Liver (tissue), 9 donors: ENCODE results near the gene PANK2. TPM values are rescaled to one million over a fixed set of nuclear protein-coding genes. Genes with fewer than 3 reads are reported as not detected.
A peak's percentile ranks its signal among the peaks of the same experiment; 100 is the strongest.

ENCODE experiments used
- DNase-seq: peaks from one replicate; pipeline ENCODE4 v3.0.0-alpha.2; 2017; ENCODE audit warnings: low spot score
- H3K27ac ChIP-seq, 2 donors: one replicate each; pipeline ENCODE4 v1.7.0; 2013; ENCODE audit warnings: inconsistent platforms in 2 of 2, low read length in 2 of 2, control low read depth in 1 of 2, low read depth in 1 of 2, mild to moderate bottlenecking in 1 of 2
- H3K27me3 ChIP-seq, 4 donors: one replicate each; pipeline versions ENCODE4 v1.6.1 to v1.7.0; 2013; ENCODE audit warnings: low read length in 3 of 4, inconsistent platforms in 1 of 4, mild to moderate bottlenecking in 1 of 4, moderate library complexity in 1 of 4; ENCODE audit not compliant: control insufficient read depth in 4 of 4, insufficient read depth in 4 of 4
- H3K36me3 ChIP-seq, 4 donors: one replicate each; pipeline versions ENCODE4 v1.6.1 to v1.7.0; 2013; ENCODE audit warnings: low read length in 3 of 4, mild to moderate bottlenecking in 3 of 4, low read depth in 1 of 4, moderate library complexity in 1 of 4; ENCODE audit not compliant: control insufficient read depth in 4 of 4, insufficient read depth in 3 of 4
- H3K4me1 ChIP-seq, 4 donors: one replicate each; pipeline versions ENCODE4 v1.6.1 to v1.7.0; 2013; ENCODE audit warnings: low read length in 3 of 4, mild to moderate bottlenecking in 3 of 4, moderate library complexity in 1 of 4; ENCODE audit not compliant: control insufficient read depth in 4 of 4, insufficient read depth in 4 of 4
- H3K4me3 ChIP-seq, 3 donors: one replicate each; pipeline versions ENCODE4 v1.6.1 to v1.7.0; 2013; ENCODE audit warnings: low read length in 3 of 3, control low read depth in 1 of 3, low read depth in 1 of 3, mild to moderate bottlenecking in 1 of 3
- H3K9ac ChIP-seq, 2 donors: one replicate each; pipeline ENCODE4 v1.7.0; 2013; ENCODE audit warnings: low read length in 2 of 2, mild to moderate bottlenecking in 2 of 2, moderate library complexity in 2 of 2, control low read depth in 1 of 2, low read depth in 1 of 2
- H3K9me3 ChIP-seq, 4 donors: one replicate each; pipeline versions ENCODE4 v1.6.1 to v1.7.0; 2013; ENCODE audit warnings: low read length in 3 of 4; ENCODE audit not compliant: control insufficient read depth in 4 of 4
- ATF3 ChIP-seq: IDR thresholded peaks from 2 replicates; pipeline ENCODE4 v1.6.1; 2016; ENCODE audit warnings: antibody characterized with exemption
- CTCF ChIP-seq: fragments of 150-350 bp; IDR thresholded peaks from 2 replicates; pipeline ENCODE4 v1.5.1; 2017; ENCODE audit warnings: improper control_type of control experiment, low read depth, low read length; ENCODE audit not compliant: missing input control
- EGR1 ChIP-seq, 2 donors: IDR thresholded peaks; 2 replicates each; pipeline ENCODE4 v1.6.1; 2016 to 2018; ENCODE audit warnings: antibody characterized with exemption in 2 of 2, low read depth in 2 of 2
- FOXA1 ChIP-seq: IDR thresholded peaks from 2 replicates; pipeline ENCODE4 v1.6.1; 2016; ENCODE audit warnings: antibody characterized with exemption
- FOXA2 ChIP-seq: IDR thresholded peaks from 2 replicates; pipeline ENCODE4 v1.6.1; 2016; ENCODE audit warnings: antibody characterized with exemption
- GABPA ChIP-seq, 2 donors: IDR thresholded peaks in 1 of 2; conservative IDR thresholded peaks in 1 of 2; 2 replicates each; pipeline ENCODE4 v1.6.1; 2016; ENCODE audit warnings: antibody characterized with exemption in 2 of 2, mild to moderate bottlenecking in 1 of 2, moderate library complexity in 1 of 2
- HNF4A ChIP-seq, 2 donors: conservative IDR thresholded peaks; 2 replicates each; pipeline ENCODE4 v1.6.1; 2016; ENCODE audit warnings: antibody characterized with exemption in 2 of 2, mild to moderate bottlenecking in 2 of 2
- HNF4G ChIP-seq: IDR thresholded peaks from 2 replicates; pipeline ENCODE4 v1.6.1; 2016; ENCODE audit warnings: antibody characterized with exemption
- JUND ChIP-seq, 2 donors: IDR thresholded peaks; 2 replicates each; pipeline ENCODE4 v1.6.1; 2016; ENCODE audit warnings: antibody characterized with exemption in 2 of 2
- MAX ChIP-seq: IDR thresholded peaks from 2 replicates; pipeline ENCODE4 v1.6.1; 2016; ENCODE audit warnings: antibody characterized with exemption
- NR2F2 ChIP-seq: IDR thresholded peaks from 2 replicates; pipeline ENCODE4 v1.6.1; 2016; ENCODE audit warnings: antibody characterized with exemption
- RAD21 ChIP-seq, 2 donors: IDR thresholded peaks; 2 replicates each; pipeline ENCODE4 v1.6.1; 2016; ENCODE audit warnings: antibody characterized with exemption in 2 of 2, mild to moderate bottlenecking in 2 of 2
- REST ChIP-seq: IDR thresholded peaks from 2 replicates; pipeline ENCODE4 v1.6.1; 2016; ENCODE audit warnings: antibody characterized with exemption, mild to moderate bottlenecking
- RXRA ChIP-seq, 2 donors: IDR thresholded peaks; 2 replicates each; pipeline ENCODE4 v1.6.1; 2017 to 2018; ENCODE audit warnings: antibody characterized with exemption in 2 of 2, mild to moderate bottlenecking in 1 of 2
- SP1 ChIP-seq: IDR thresholded peaks from 2 replicates; pipeline ENCODE4 v1.6.1; 2018; ENCODE audit warnings: antibody characterized with exemption, mild to moderate bottlenecking
- TAF1 ChIP-seq: conservative IDR thresholded peaks from 2 replicates; pipeline ENCODE4 v1.6.1; 2016; ENCODE audit warnings: antibody characterized with exemption, mild to moderate bottlenecking
- YY1 ChIP-seq: IDR thresholded peaks from 2 replicates; pipeline ENCODE4 v1.6.1; 2016; ENCODE audit warnings: antibody characterized with exemption, mild to moderate bottlenecking
- ZBTB33 ChIP-seq: IDR thresholded peaks from 2 replicates; pipeline ENCODE4 v1.6.1; 2016; ENCODE audit warnings: antibody characterized with exemption
- WGBS: extraction: QIAGEN DNeasy Blood & Tissue Kit; methylation state at CpG from one replicate; pipeline ENCODE4 v1.1.7; 2013; 5-methylcytosine and 5-hydroxymethylcytosine counted together
- polyA plus RNA-seq, 2 donors: library from polyadenylated mRNA; stranded (reverse) in 1 of 2; unstranded in 1 of 2; fragments of 200-250 nt in 1 of 2; fragments of >200 nt in 1 of 2; fragmentation: Nextera tagmentation in 1 of 2; extraction: Ambion mirVana in 1 of 2; gene quantifications; one replicate each; pipeline versions ENCODE4 v1.2.1 to v1.2.3, GENCODE V29; 2013 to 2015
- total RNA-seq, 2 donors: library from RNA; depleted of rRNA; stranded (reverse); fragments of >200 nt; gene quantifications; one replicate each; pipeline ENCODE4 v1.2.3, GENCODE V29; 2014
- donor health status: healthy.
- donor health status: healthy.
- donor health status: healthy.
- donor health status: healthy.
- donor health status: healthy.

PANK2 gene
- total and polyA plus RNA-seq, 4 donors, result 10.6 to 27.7 (median 15.9) TPM

- H3K27ac ChIP-seq, result peak overlapping the region; percentile 37 to 74
- WGBS, result 44% methylated on average over 6 of the region's 6 CpGs
- peak overlapping the region in 1 of 2 donors; percentile 47 for H3K9ac ChIP-seq
- H3K36me3 ChIP-seq, result no peaks in the 10 kb centered on the region
- no peaks in the 10 kb centered on the region for H3K27me3 ChIP-seq
- no peak for DNase-seq
- TF ChIP-seq RAD21 (IDR thresholded peaks at IDR 0.05) (no peak), NR2F2 (no peak), FOXA1 (no peak), GABPA (IDR thresholded peaks at IDR 0.05 in 1 of 2, conservative IDR thresholded peaks at IDR 0.05 in 1 of 2) (no peak), ZBTB33 (no peak), TAF1 (no peak), HNF4G (peak; percentile 25), SP1 (peak; percentile 31), RXRA (IDR thresholded peaks at IDR 0.05) (no peak), REST (peak; percentile 27), EGR1 (IDR thresholded peaks at IDR 0.05; ENCODE audit: low read depth in 2 of 2) (no peak), MAX (peak; percentile 85), JUND (IDR thresholded peaks at IDR 0.05) (no peak), YY1 (no peak), CTCF (no peak), ATF3 (no peak), HNF4A (conservative IDR thresholded peaks at IDR 0.05) (peak; percentile 48 to 60), FOXA2 (no peak)
- no peaks in the 10 kb centered on the region for H3K9me3 ChIP-seq
- peaks cover 0 to 11% (median 4%) of the 10 kb centered on the region in 4 donors for H3K4me1 ChIP-seq
- peak overlapping the region; percentile 37 to 66 (median 48) for H3K4me3 ChIP-seq
Measured at GRCh38 chr20:3932681-3933080, 43.5 kb downstream of the PANK2 start.
